PC-3 (cell line): Measurements from ENCODE around the gene USP2.

Experiments
- EZH2 ChIP-seq: fragments of 300-600 bp; sonication (generic); IDR thresholded peaks from one replicate; pipeline ENCODE4 v1.6.1; 2017; ENCODE audit warnings: antibody characterized with exemption, mild to moderate bottlenecking, low read length; ENCODE audit not compliant: unreplicated experiment
- EZH2phosphoT487 ChIP-seq: fragments of 300-600 bp; sonication (generic); IDR thresholded peaks from 2 replicates; pipeline ENCODE4 v1.6.1; 2018; ENCODE audit warnings: mild to moderate bottlenecking, antibody characterized with exemption, low read length, borderline replicate concordance
- TF ChIP-seq, protein P1 (sequence below): fragments of 300-600 bp; sonication (generic); conservative IDR thresholded peaks from 2 replicates; pipeline ENCODE4 v1.5.1; 2017; ENCODE audit warnings: antibody characterized with exemption, low read depth, mild to moderate bottlenecking, low read length

DNA sequence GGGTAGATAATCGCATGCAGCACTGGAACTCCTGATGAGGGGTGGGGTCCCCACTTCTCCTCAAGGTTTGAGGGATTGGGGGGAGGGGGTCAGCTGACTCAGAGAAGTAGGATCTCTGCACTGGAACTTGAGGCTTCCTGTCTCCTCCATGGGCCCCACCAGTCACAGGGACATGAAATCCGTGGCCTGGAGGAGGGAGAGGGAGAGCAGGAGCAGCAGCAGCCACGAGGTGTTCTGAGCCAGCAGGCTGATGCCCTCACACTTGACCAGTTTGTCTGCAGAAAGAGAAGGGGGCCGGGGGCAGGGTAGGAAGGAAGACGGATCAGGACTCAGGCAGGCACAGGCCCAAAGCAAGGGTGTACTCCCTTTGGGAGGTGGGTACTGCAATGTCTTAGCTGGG lies 37.8 kb upstream of the USP2 start:
- TF ChIP-seq EZH2 (no peak), EZH2phosphoT487 (no peak)
- TF ChIP-seq, protein P1, sequence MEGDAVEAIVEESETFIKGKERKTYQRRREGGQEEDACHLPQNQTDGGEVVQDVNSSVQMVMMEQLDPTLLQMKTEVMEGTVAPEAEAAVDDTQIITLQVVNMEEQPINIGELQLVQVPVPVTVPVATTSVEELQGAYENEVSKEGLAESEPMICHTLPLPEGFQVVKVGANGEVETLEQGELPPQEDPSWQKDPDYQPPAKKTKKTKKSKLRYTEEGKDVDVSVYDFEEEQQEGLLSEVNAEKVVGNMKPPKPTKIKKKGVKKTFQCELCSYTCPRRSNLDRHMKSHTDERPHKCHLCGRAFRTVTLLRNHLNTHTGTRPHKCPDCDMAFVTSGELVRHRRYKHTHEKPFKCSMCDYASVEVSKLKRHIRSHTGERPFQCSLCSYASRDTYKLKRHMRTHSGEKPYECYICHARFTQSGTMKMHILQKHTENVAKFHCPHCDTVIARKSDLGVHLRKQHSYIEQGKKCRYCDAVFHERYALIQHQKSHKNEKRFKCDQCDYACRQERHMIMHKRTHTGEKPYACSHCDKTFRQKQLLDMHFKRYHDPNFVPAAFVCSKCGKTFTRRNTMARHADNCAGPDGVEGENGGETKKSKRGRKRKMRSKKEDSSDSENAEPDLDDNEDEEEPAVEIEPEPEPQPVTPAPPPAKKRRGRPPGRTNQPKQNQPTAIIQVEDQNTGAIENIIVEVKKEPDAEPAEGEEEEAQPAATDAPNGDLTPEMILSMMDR: no peak
